SK-N-SH treated with all-trans-retinoic acid at 6 μM for 48 hours (cell line): ENCODE data around the gene ADAMTSL3.

Experiments used
- ESRRG ChIP-seq: fragments of 250-450 bp; sonication (Bioruptor Pico); IDR thresholded peaks from 2 replicates; pipeline ENCODE4 v1.6.1; 2021; ENCODE audit warnings: mild to moderate bottlenecking
- TF ChIP-seq, protein P1 (sequence below): fragments of 250-450 bp; sonication (Bioruptor Pico); IDR thresholded peaks from 2 replicates; pipeline ENCODE4 v1.8.0; 2020; ENCODE audit warnings: mild to moderate bottlenecking, moderate library complexity, borderline replicate concordance

- no peak for TF ChIP-seq ESRRG (CRISPR knock-in tag)
- TF ChIP-seq, protein P1, sequence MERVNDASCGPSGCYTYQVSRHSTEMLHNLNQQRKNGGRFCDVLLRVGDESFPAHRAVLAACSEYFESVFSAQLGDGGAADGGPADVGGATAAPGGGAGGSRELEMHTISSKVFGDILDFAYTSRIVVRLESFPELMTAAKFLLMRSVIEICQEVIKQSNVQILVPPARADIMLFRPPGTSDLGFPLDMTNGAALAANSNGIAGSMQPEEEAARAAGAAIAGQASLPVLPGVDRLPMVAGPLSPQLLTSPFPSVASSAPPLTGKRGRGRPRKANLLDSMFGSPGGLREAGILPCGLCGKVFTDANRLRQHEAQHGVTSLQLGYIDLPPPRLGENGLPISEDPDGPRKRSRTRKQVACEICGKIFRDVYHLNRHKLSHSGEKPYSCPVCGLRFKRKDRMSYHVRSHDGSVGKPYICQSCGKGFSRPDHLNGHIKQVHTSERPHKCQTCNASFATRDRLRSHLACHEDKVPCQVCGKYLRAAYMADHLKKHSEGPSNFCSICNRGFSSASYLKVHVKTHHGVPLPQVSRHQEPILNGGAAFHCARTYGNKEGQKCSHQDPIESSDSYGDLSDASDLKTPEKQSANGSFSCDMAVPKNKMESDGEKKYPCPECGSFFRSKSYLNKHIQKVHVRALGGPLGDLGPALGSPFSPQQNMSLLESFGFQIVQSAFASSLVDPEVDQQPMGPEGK (CRISPR knock-in tag): no peak
Measured at GRCh38 chr15:83881156-83881555, 227.2 kb downstream of the ADAMTSL3 start.
